Left renal pelvis (tissue), 4 donors: ENCODE measurements around the gene ETS1. TPM values are rescaled to one million over a fixed set of nuclear protein-coding genes. Genes with fewer than 3 reads are reported as not detected.

Source experiments
- DNase-seq, 4 donors: peaks; one replicate each; pipeline ENCODE4 v3.0.0-alpha.2; 2013; ENCODE audit warnings: low read depth in 4 of 4, low spot score in 3 of 4
- polyA plus RNA-seq, 4 donors: library from polyadenylated mRNA; unstranded; fragments of 120-200 nt; gene quantifications; one replicate each; pipeline ENCODE4 v1.2.1, GENCODE V29; 2013; ENCODE audit not compliant: insufficient read length in 4 of 4

ETS1 gene
- polyA plus RNA-seq, 4 donors = 61.3 to 83.5 (median 70.9) TPM

DNA sequence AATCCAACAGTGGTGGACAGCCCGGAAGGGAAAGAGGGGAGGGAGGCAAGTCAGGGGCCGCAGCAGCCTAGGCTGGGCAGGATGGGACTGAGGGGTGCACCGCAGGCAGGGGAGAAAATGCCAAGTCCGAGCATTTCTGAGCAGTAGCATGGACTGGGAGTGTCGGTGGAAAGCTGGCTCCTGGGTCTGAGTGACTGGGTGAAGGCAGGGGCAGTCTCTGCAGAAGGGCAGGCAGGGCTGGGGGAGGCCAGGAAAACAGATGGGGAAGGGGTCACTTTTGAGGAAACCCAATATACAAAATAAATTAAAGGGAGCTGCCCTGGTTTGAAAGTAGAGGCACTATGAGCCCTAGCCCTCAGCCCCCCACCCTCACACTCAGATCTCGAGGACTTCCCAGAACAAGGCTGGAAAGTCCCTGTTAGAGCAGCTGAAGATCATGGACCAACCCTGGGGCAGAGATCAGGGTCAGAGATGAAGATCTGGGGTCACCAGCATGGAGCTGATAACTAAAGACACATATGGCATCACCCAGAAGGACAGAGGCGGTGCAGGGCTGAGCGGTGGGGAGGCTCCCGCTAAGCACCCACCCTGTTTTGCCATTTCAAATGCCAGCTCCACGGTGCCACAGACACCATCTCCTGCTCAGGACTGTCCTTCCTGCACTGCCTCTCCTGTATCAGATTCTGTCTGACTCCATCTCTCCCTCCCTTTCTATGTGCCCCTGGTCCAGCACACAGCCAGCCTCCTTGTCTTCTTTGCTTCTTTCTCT, 32.4 kb upstream of the ETS1 start:
- no peak for DNase-seq

GRCh38 chr11:128619007-128619406, 31.6 kb upstream of the ETS1 start:
- no peak for DNase-seq

GRCh38 chr11:128618603-128619002, 31.2 kb upstream of the ETS1 start:
- DNase-seq = no peak

DNA sequence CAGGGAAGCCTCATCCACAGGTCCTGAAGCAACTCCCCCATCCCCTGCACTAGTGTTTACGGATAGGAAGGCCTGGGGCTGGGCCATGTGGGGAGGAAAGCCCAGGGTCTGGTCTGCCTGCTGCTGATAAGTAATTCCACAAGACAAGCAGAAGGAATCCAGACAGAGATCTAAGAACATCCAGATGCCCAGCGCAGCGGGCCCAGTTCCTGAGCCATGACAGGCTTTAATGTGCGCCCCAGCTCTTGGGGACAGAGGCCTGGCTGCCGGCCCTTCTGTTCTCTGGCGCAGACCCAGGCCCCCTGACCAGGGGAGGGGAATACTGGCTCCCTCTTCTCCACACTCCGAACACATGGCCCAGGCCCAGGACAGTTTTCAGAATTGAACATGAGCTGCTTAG, 28.8 kb upstream of the ETS1 start:
- DNase-seq = no peak

GRCh38 chr11:128615612-128616011, 28.3 kb upstream of the ETS1 start:
- no peak for DNase-seq

DNA sequence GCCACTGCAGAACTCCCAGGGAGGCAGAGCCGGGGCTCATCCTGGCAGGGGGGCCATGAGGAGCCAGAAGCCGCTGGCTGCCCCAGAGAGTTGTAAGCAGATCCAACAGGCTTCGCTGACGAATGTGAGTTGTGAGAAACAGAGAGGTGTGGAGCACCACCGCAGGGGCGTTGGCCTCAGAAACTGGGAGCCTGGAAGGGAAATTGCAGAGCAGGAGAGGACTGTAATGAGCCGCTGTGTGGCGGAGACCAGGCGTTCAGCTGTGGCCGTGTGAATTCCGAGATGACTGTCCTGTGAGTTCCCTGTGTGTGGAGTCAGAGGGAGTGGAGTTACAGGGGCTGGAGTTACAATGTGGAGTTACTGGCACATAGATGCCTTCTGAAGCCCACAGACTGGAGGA, 27.7 kb upstream of the ETS1 start:
- no peak for DNase-seq

DNA sequence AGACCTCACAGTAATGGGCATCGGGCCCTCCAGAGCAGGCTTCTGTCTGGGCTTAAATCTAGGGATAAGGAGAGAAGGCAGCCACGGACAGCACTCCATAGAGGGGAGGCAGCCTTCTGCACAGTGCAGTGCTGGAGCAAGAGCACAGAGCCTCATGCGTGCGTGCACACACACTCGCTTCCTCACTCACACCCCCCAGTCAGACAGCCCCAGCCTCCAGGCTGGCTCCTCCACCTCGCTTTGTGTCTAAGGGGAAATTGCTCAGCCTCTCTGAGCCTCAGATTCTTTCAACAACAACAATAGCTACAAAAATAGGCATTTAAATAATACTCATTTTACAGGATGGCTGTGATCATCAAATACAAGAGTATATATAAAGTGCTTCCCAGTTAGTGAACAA, 26.7 kb upstream of the ETS1 start:
- DNase-seq = no peak

GRCh38 chr11:128613300-128613995, 26.1 kb upstream of the ETS1 start:
- no peak for DNase-seq

DNA sequence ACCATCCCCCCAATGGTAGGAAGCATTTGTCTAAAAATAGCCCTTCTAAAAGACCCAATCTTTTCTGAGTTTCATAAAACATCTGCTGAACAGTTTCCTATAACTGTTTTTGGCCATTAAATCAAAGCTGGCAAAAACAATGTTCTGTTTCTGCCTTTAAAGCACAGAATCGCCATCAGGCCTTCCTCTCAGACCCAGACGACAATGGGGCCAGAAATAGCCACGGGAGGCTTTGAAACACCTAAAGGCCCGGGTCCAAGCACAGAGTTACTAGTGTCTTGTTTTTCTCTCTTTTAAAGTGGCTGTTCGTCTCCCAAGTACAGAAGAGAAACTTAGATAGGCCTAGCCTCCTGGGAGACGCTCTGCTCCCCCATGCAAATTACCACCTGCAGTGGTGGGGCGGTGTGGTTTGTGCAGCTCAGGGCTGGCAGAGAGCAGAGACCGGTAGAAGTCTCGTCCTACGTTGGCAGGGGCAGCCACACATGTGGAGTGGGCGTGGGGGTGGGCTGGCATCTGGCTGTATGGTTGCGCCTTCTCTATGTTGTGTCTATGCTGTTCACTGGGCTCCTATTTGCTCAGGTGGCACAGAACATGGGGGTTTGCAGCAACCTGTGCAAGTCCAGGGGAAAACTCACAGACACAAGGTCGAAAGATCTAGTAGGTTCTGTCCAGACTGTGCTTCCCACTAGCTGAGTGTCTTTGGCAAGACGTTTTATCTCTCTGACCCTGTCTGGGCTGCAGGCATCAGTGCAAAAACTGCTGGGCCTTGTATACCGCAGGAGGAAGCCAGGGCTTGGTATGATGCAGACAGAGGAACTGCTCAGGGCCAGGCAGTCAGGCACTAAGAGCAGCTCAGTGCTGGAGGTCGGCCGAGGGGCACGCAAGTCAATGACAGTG, 23.6 kb upstream of the ETS1 start:
- DNase-seq = no peak

GRCh38 chr11:128609785-128610184, 22.4 kb upstream of the ETS1 start:
- no peak for DNase-seq

DNA sequence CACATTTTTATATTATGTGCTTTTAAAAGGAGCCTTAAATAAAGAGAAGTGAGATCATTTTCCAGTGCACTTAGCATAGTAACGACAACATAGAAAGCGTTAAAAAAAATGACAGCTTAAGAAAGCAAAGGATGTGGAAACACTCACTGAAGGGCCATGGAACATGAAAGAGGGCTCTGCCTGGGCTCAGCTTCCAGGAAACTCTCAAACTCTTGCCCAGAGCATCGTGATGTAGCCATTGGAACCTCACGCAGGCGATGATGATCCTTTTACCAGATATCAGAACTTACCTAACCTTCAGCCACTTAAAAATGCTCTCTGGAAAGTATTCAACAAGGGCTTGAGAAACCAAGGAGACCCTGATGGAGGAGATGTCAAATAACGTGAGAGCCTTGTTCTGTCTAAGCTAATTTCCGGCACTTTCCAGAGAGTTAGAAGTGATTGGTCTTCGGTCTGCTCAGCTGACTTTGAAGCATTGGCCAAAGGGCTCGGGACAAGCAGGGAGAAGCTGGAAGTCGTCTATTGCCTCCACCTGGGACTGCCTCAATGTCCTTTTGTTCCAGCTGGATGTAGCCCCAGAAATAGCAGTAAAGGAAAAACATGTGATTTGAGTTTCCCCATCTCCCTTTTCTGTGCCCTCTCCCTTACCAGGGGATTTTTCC, 21.5 kb upstream of the ETS1 start:
- no peak for DNase-seq

DNA sequence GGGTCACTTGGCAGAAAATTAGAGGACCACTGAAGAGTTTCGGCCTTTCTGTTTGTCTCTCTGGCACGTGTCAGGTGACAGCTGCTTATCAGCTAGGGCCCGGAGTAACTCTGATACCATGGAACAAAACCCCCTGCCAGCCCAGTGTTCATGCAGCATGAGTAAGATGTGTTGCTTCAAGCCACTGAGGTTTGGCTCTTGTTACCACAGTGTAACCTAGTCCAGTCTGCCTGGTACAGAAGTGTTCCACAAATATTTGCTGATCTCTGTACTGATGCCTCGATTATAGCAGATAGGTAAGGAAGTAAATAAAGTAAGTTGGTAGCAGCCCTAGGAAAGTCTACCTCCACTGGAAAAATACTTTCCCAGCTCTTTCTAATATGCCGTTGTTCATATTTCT, 20.5 kb upstream of the ETS1 start:
- no peak for DNase-seq

GRCh38 chr11:128604723-128605122, 17.4 kb upstream of the ETS1 start:
- no peak for DNase-seq

- DNase-seq = no peak
These were observed 16.5 kb upstream of the ETS1 start for GRCh38 chr11:128603752-128604414.

GRCh38 chr11:128603003-128603696, 15.8 kb upstream of the ETS1 start:
- DNase-seq = no peak

DNA sequence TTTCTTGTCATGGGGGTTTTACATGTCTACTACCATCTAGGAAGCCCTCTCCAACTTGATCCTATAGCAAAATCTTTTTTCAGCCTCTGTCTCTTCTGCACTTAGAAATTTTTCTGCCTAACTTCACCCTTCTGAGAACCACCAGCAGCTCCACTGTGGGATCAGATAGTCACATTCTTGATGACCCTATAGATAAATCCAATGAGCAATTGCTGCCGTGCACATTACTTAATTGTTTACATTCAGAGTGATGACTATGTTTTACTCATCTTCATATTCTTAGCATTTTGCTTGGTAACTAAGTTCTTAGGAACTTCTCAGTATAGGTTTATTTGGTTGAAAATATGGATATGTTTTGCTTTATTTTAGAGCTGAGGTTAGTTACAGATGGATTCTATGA, 12.4 kb upstream of the ETS1 start:
- DNase-seq = no peak

DNA sequence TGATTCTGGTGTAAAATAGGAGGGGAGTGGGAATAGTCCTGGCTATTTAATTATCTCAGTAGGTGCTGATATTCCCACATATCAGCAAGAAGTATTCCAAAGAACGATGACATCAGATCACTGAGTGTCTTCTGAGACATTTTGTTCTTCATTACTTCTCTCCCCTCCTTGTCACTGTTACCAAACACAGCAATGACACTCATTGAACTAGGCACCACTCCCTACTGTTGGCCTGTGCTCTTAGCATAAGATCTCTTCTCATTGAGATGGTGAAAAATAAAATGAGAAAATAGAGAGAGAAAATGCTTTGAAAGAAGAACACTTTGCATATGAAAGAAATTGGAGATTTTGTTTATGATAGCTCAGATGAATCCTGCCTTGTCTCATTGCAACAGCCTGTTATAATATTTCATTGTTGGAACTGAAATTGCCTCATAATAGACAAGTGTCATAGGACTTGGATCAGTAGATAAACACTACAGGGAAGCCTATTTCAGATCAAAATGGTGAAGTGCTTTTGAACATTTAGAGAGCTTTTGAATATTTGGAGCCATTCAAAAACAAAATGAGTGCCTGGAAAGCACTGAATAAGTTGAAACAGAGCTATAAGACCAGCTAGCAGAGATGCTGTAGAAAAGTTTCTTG, 11.3 kb upstream of the ETS1 start:
- no peak for DNase-seq

DNA sequence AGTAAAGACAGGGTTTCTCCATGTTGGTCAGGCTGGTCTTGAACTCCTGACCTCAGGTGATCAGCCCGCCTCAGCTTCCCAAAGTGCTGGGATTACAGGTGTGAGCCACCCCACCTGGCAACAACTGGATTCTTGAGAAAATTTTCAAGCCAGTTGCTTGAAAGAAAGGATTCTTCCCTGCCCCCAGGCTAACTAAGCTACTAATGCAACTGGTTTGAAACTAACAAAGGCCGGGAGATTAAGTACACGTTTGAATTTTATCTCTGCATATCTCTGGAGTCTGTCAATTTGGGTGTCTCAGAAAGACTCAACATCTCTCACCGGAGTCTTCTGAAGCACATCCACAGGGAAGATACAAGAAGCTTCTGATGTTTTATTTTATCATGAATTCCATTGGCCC, 10.7 kb upstream of the ETS1 start:
- no peak for DNase-seq

DNA sequence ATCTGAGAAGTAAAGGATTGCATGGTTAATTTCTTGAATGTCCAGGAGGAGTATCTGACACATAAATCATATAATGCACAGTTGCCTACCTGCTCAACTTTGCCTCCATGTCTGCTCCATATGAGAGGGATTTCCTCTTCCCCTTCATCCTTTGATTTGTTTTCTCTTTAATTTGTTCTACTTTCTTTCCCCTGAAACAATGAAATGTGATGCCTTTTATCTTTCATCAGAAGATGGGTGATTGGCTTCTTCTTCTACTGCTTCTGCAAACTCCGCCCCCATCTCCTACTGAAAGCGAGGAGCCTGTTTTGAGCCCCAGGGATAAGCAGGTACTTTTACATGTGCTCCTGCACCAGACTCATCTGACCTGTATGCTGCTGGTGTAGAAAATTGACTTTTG, 9.9 kb upstream of the ETS1 start:
- no peak for DNase-seq
